Measurements from ENCODE around the gene RXFP2.

DNA sequence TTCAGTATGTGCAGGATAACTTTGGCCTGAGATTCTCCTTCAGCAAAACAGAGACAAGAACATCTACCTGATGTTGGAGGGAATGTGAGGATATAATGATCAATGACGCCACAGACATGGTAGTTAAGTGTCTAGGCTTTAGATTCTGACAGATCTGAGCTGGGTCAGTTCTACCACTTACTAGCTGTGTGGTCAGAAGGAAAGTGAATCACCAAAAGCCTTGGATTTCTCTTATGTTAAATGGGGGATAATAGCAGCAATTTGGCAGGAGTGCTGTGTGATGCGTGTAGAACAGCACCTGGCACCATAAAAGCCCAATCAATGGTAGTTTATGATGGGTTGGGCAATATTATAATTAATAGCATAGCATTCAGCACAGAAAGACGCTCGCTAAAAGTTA is 41.7 kb downstream of the RXFP2 start:
- TF ChIP-seq EZH2phosphoT487 (IDR thresholded peaks at IDR 0.05; ENCODE audit: insufficient read depth, low read depth) (no peak), EZH2 (IDR thresholded peaks at IDR 0.05; ENCODE audit: insufficient read depth, poor library complexity, severe bottlenecking) (no peak)

All from GM23248 (cell line).